ENCODE measurements around the gene PPP1R16B. TPM values are rescaled to one million over a fixed set of nuclear protein-coding genes. Genes with fewer than 3 reads are reported as not detected.

The PPP1R16B gene
- total and polyA plus RNA-seq, 2 experiments from 2014 or later, result 0.28 to 0.33 TPM

GRCh38 chr20:38841570-38841969 is 36.1 kb downstream of the PPP1R16B start:
- H3K27ac ChIP-seq, result no peak overlapping the region
- TF ChIP-seq EZH2 (IDR thresholded peaks at IDR 0.05; ENCODE audit: borderline replicate concordance), result no peak
- TF ChIP-seq CTCF (IDR thresholded peaks at IDR 0.05; ENCODE audit: poor library complexity), result no peak
- TF ChIP-seq EZH2phosphoT487 (IDR thresholded peaks at IDR 0.05; ENCODE audit: low read depth, severe bottlenecking, unreplicated experiment), result no peak
- no peaks in the 10 kb centered on the region for H3K9me2 ChIP-seq (replicated peaks; ENCODE audit: insufficient read depth)
- H3K4me2 ChIP-seq, result no peak overlapping the region
- no peaks in the 10 kb centered on the region for H3K36me3 ChIP-seq (replicated peaks; ENCODE audit: insufficient read depth, low read depth)
- peaks cover 7% of the 10 kb centered on the region for H3K27me3 ChIP-seq
- WGBS (ENCODE audit: low lambda C conversion rate, missing lambda C conversion rate), result 67% methylated on average over 2 of the region's 2 CpGs
- H4K20me1 ChIP-seq (ENCODE audit: insufficient read depth, poor library complexity, severe bottlenecking), result no peaks in the 10 kb centered on the region
- no peaks in the 10 kb centered on the region for H3K79me2 ChIP-seq
- no peaks in the 10 kb centered on the region for H3K4me1 ChIP-seq (ENCODE audit: insufficient read depth)
- H3K9me3 ChIP-seq (ENCODE audit: low read depth), result no peaks in the 10 kb centered on the region
- DNase-seq (ENCODE audit: low spot score), result no peak
- no peak overlapping the region for H3K4me3 ChIP-seq
- no peak overlapping the region for H2AFZ ChIP-seq

GRCh38 chr20:38842026-38842425 is 36.5 kb downstream of the PPP1R16B start:
- Histone ChIP-seq H3K27me3 (peaks cover 7% of the 10 kb centered on the region), H3K9me2 (replicated peaks; ENCODE audit: insufficient read depth) (no peaks in the 10 kb centered on the region), H4K20me1 (ENCODE audit: insufficient read depth, poor library complexity, severe bottlenecking) (no peaks in the 10 kb centered on the region), H3K4me3 (no peak overlapping the region), H3K27ac (no peak overlapping the region), H3K4me1 (ENCODE audit: insufficient read depth) (no peaks in the 10 kb centered on the region), H3K36me3 (replicated peaks; ENCODE audit: insufficient read depth, low read depth) (no peaks in the 10 kb centered on the region), H3K9me3 (ENCODE audit: low read depth) (no peaks in the 10 kb centered on the region), H3K79me2 (no peaks in the 10 kb centered on the region), H3K4me2 (no peak overlapping the region), H2AFZ (no peak overlapping the region)
- TF ChIP-seq EZH2phosphoT487 (IDR thresholded peaks at IDR 0.05; ENCODE audit: low read depth, severe bottlenecking, unreplicated experiment) (no peak), EZH2 (IDR thresholded peaks at IDR 0.05; ENCODE audit: borderline replicate concordance) (no peak), CTCF (IDR thresholded peaks at IDR 0.05; ENCODE audit: poor library complexity) (no peak)
- 81% methylated on average over 1 of the region's 1 CpG for WGBS (ENCODE audit: low lambda C conversion rate, missing lambda C conversion rate)
- DNase-seq (ENCODE audit: low spot score), result no peak

- Histone ChIP-seq H2AFZ (no peak overlapping the region), H3K4me2 (no peak overlapping the region), H3K36me3 (replicated peaks; ENCODE audit: insufficient read depth, low read depth) (no peaks in the 10 kb centered on the region), H3K79me2 (no peaks in the 10 kb centered on the region), H4K20me1 (ENCODE audit: insufficient read depth, poor library complexity, severe bottlenecking) (no peaks in the 10 kb centered on the region), H3K9me3 (ENCODE audit: low read depth) (no peaks in the 10 kb centered on the region), H3K27me3 (peaks cover 7% of the 10 kb centered on the region), H3K27ac (no peak overlapping the region), H3K4me1 (ENCODE audit: insufficient read depth) (no peaks in the 10 kb centered on the region), H3K4me3 (no peak overlapping the region), H3K9me2 (replicated peaks; ENCODE audit: insufficient read depth) (no peaks in the 10 kb centered on the region)
- no peak for DNase-seq (ENCODE audit: low spot score)
- TF ChIP-seq CTCF (IDR thresholded peaks at IDR 0.05; ENCODE audit: poor library complexity), result no peak
- WGBS (ENCODE audit: low lambda C conversion rate, missing lambda C conversion rate), result 75% methylated on average over 1 of the region's 1 CpG
Measured at GRCh38 chr20:38842558-38842981, 37.1 kb downstream of the PPP1R16B start.

- TF ChIP-seq EZH2 (IDR thresholded peaks at IDR 0.05; ENCODE audit: borderline replicate concordance), result no peak
- TF ChIP-seq CTCF (IDR thresholded peaks at IDR 0.05; ENCODE audit: poor library complexity), result no peak
- no peak for TF ChIP-seq EZH2phosphoT487 (IDR thresholded peaks at IDR 0.05; ENCODE audit: low read depth, severe bottlenecking, unreplicated experiment)
- WGBS (ENCODE audit: low lambda C conversion rate, missing lambda C conversion rate), result 82% methylated on average over 3 of the region's 3 CpGs
Measured at GRCh38 chr20:38843346-38843745, 37.8 kb downstream of the PPP1R16B start.

More at GRCh38 chr20:38843346-38843745, 37.8 kb downstream of the PPP1R16B start:
- H4K20me1 ChIP-seq (ENCODE audit: insufficient read depth, poor library complexity, severe bottlenecking), result no peaks in the 10 kb centered on the region
- DNase-seq (ENCODE audit: low spot score), result no peak
- H3K27me3 ChIP-seq, result peaks cover 7% of the 10 kb centered on the region
- H3K4me1 ChIP-seq (ENCODE audit: insufficient read depth), result no peaks in the 10 kb centered on the region
- no peaks in the 10 kb centered on the region for H3K79me2 ChIP-seq
- H3K9me2 ChIP-seq (replicated peaks; ENCODE audit: insufficient read depth), result no peaks in the 10 kb centered on the region
- no peak overlapping the region for H3K4me3 ChIP-seq
- no peak overlapping the region for H2AFZ ChIP-seq
- H3K27ac ChIP-seq, result no peak overlapping the region
- no peaks in the 10 kb centered on the region for H3K9me3 ChIP-seq (ENCODE audit: low read depth)
- H3K36me3 ChIP-seq (replicated peaks; ENCODE audit: insufficient read depth, low read depth), result no peaks in the 10 kb centered on the region
- no peak overlapping the region for H3K4me2 ChIP-seq
